Fibroblast of the aortic adventitia (primary cell): ENCODE results near the gene ABCA10. TPM values are rescaled to one million over a fixed set of nuclear protein-coding genes. Genes with fewer than 3 reads are reported as not detected.
A peak's percentile ranks its signal among the peaks of the same experiment; 100 is the strongest.

ENCODE experiments used
- DNase-seq: peaks from one replicate; pipeline ENCODE4 v3.0.0-alpha.2; 2010; ENCODE audit warnings: low read depth
- H3K4me3 ChIP-seq: 2 replicates; pipeline ENCODE4 v1.5.1; 2011; ENCODE audit warnings: low read depth, mild to moderate bottlenecking, control low read depth, low read length, moderate library complexity
- total RNA-seq: library from RNA; depleted of rRNA; stranded (reverse); fragments of >200 nt; gene quantifications from 2 replicates; pipeline ENCODE4 v1.2.3, GENCODE V29; 2012; ENCODE audit warnings: low replicate concordance
- TF ChIP-seq, protein P1 (sequence below): IDR thresholded peaks from 2 replicates; pipeline ENCODE4 v1.5.1; 2011; ENCODE audit warnings: mild to moderate bottlenecking, low read length, control low read depth, inconsistent platforms; ENCODE audit not compliant: insufficient read depth

The ABCA10 gene
- total RNA-seq, 1 donor = 2.8 TPM

- no peak for DNase-seq
- no peak overlapping the region for H3K4me3 ChIP-seq
- TF ChIP-seq, protein P1, sequence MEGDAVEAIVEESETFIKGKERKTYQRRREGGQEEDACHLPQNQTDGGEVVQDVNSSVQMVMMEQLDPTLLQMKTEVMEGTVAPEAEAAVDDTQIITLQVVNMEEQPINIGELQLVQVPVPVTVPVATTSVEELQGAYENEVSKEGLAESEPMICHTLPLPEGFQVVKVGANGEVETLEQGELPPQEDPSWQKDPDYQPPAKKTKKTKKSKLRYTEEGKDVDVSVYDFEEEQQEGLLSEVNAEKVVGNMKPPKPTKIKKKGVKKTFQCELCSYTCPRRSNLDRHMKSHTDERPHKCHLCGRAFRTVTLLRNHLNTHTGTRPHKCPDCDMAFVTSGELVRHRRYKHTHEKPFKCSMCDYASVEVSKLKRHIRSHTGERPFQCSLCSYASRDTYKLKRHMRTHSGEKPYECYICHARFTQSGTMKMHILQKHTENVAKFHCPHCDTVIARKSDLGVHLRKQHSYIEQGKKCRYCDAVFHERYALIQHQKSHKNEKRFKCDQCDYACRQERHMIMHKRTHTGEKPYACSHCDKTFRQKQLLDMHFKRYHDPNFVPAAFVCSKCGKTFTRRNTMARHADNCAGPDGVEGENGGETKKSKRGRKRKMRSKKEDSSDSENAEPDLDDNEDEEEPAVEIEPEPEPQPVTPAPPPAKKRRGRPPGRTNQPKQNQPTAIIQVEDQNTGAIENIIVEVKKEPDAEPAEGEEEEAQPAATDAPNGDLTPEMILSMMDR = no peak
Measured at GRCh38 chr17:69230939-69231338, 2.3 kb upstream of the ABCA10 start.

GRCh38 chr17:69228018-69228417 lies 606 bp downstream of the ABCA10 start:
- DNase-seq = no peak
- no peak overlapping the region for H3K4me3 ChIP-seq
- TF ChIP-seq, protein P1 = no peak

- no peak overlapping the region for H3K4me3 ChIP-seq
- TF ChIP-seq, protein P1 = no peak
Measured at GRCh38 chr17:69227541-69227940, 1.1 kb downstream of the ABCA10 start.

DNA sequence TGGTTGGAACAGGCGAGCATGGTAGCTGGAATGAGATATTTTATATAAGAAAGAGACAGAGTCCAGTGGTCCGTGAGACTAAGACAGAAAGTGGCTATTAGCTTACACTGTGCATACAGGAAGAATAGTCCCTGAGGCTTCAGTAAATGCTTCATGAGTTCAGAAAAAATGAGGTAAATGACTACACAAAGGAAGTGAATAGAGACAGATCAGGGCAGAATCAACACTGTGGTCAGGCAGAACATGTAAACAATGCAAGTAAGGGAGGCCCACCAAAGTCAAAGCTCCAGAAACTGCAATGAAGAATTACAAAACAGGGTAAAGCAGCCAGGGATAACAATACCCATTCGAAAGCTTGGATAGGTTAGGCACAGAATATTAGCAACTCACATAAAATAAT lies 4.8 kb downstream of the ABCA10 start:
- H3K4me3 ChIP-seq = no peak overlapping the region
- peak; percentile 69 for DNase-seq

More at GRCh38 chr17:69227541-69227940, 1.1 kb downstream of the ABCA10 start:
- DNase-seq = no peak

DNA sequence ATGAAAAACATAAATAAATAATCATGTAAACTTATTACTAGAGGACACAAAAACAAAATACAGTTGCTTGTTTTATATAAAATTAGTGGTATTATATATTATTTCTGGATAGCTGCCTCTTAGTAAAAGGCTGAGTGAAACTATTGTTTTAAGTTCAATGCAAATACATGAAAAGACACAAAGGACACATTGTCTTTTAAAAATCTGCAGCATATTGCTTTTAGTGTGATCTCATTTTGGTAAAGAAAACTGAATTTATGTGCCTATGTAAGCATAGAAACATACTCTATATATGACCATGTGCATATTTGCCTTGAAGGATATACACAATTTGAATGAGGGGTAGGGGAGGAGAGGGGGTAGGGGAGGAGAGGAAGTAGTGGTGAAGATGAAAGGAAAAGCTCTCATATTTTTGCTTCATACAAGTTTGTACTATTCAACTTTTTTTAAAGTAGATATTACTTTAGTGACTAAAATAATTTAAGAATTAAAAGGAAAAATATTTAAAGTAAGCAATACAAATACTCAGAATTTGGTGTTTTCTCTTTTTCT lies 5.8 kb downstream of the ABCA10 start:
- H3K4me3 ChIP-seq = no peak overlapping the region
- no peak for DNase-seq
- TF ChIP-seq, protein P1 = no peak

More for the DNA sequence above, 4.8 kb downstream of the ABCA10 start:
- TF ChIP-seq, protein P1 = no peak

DNA sequence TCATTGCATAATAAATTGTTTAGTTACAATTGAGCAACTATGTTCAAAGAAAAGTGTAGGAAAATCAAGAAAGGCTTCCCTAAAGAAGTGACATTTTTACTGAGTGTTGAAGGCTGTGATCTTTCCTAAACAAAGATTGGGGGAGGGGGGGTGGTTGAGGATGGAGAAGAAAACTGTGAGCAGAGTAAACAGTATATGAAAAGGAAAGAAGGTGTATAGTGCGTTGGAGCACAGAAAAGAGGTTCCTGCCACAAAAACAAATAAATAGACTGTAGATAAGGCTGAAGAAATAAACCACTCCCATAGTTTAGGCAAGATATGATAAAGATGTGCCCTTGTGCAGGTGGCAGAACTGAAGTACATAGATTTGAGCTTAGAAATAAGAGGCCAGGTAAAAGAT lies 8.5 kb downstream of the ABCA10 start:
- no peak for DNase-seq
- TF ChIP-seq, protein P1 = no peak
- H3K4me3 ChIP-seq = no peak overlapping the region

DNA sequence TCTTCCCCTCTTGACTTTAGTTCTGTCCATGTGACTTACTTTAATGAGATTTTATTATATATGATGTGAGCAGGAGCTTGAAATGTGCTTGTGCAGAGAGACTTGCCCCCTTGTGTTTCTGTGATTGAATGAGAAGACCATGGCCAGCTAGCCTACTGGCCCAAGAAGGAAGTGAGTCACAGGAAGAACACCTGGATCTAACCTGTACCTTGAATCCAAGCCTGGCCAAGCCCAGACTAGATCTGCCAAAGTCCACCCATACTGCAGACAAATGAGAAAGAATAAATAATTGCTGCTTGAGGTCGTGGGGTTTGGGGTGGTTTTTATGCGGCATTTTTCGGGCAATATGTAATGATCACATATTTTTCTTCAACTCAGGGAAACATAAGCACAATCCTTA lies 9.6 kb downstream of the ABCA10 start:
- no peak for DNase-seq
- H3K4me3 ChIP-seq = no peak overlapping the region
- TF ChIP-seq, protein P1 = no peak
